Measurements from ENCODE around the gene PCYT2.

DNA sequence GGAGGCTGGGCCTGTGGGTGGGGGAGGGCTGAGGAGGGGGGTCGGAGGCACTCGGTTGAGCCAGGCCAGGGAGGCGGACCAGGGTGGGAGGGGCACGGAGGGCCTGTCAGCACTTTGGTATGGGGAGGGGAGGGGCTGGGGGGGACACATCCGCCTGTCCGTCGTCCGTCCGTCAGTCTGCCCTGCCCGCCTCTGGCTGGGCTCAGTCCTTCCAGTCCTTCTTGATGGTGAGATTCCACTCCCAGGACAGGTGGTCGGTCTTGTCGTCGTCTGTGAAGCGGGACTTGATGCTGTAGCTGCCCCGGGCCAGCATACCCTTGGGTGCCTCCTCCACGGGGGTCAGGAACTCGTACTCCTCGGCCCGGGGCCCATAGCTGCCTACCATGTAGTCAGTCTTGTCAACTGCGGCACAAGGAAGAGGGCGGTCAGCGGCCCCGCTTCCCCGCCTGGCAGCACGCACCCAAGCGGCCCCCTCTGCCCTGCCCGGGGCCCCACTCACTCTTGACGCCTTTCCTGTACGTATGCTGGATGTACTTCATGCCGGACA, 42.5 kb downstream of the PCYT2 start:
- TF ChIP-seq, protein P1, sequence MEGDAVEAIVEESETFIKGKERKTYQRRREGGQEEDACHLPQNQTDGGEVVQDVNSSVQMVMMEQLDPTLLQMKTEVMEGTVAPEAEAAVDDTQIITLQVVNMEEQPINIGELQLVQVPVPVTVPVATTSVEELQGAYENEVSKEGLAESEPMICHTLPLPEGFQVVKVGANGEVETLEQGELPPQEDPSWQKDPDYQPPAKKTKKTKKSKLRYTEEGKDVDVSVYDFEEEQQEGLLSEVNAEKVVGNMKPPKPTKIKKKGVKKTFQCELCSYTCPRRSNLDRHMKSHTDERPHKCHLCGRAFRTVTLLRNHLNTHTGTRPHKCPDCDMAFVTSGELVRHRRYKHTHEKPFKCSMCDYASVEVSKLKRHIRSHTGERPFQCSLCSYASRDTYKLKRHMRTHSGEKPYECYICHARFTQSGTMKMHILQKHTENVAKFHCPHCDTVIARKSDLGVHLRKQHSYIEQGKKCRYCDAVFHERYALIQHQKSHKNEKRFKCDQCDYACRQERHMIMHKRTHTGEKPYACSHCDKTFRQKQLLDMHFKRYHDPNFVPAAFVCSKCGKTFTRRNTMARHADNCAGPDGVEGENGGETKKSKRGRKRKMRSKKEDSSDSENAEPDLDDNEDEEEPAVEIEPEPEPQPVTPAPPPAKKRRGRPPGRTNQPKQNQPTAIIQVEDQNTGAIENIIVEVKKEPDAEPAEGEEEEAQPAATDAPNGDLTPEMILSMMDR (optimal IDR thresholded peaks at IDR 0.05 in 1 of 3, IDR thresholded peaks at IDR 0.05 in 1 of 3, conservative IDR thresholded peaks at IDR 0.05 in 1 of 3; ENCODE audit: extremely low read depth in 1 of 3, insufficient read depth in 2 of 3, low read length in 3 of 3): no peak
- TF ChIP-seq EZH2 (IDR thresholded peaks at IDR 0.05; ENCODE audit: low read length): no peak

Data from keratinocyte (primary cell).